Measurements from ENCODE around the gene UGCG.

Gene UGCG

DNA sequence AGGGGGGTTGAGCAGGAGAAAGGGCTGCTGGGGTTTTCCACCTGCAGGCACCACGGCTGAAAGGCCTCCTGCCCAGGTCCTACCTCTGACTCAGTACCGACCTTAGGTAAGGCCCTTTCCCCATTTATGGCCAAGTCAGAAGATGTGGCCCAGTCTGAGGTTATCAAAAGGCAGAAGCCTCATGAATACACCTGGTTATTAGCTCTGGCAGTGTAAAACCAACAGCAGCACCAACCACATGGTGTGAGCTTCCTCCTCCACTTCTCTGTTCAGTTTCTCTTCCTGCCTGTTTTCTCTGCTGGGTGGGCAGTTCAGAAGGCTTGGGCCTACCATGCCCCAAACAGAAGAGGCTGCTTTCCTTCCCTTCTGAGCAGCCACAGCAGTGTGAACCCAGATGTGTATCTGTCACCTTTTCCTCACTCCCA is 86.9 kb downstream of the UGCG start:
- Histone ChIP-seq H2BK5ac (ENCODE audit: low read length) (no peak overlapping the region), H3K56ac (ENCODE audit: low read length) (no peak overlapping the region), H2BK120ac (ENCODE audit: low read depth, low read length) (no peak overlapping the region), H3K4me2 (ENCODE audit: low read length) (no peak overlapping the region), H3K18ac (ENCODE audit: low read length) (no peak overlapping the region), H3K23ac (ENCODE audit: low read length) (no peak overlapping the region), H3K4me3 (ENCODE audit: low read length) (no peak overlapping the region), H3K27me3 (ENCODE audit: insufficient read depth, low read length, poor library complexity) (no peaks in the 10 kb centered on the region), H3K79me1 (ENCODE audit: low read length) (no peaks in the 10 kb centered on the region), H2BK15ac (replicated peaks; ENCODE audit: low read depth) (no peak overlapping the region), H3K9ac (ENCODE audit: low read length) (no peak overlapping the region), H4K5ac (ENCODE audit: low read length) (no peak overlapping the region), H4K8ac (ENCODE audit: low read depth, low read length) (no peak overlapping the region), H3K27ac (ENCODE audit: low read depth, low read length) (no peak overlapping the region), H3K79me2 (ENCODE audit: control insufficient read depth, insufficient read depth, low read length) (no peaks in the 10 kb centered on the region), H3K36me3 (ENCODE audit: control insufficient read depth, insufficient read depth, low read length) (no peaks in the 10 kb centered on the region), H3K4me1 (ENCODE audit: control insufficient read depth, low read depth, low read length) (peaks cover 3% of the 10 kb centered on the region), H3K4ac (ENCODE audit: low read depth, low read length) (no peak overlapping the region), H2AK5ac (ENCODE audit: low read length) (no peak overlapping the region)
- no peak for DNase-seq
- WGBS (ENCODE audit: extremely low coverage, insufficient coverage, low lambda C conversion rate): no CpG with 5 or more reads among the region's 2 CpGs

DNA sequence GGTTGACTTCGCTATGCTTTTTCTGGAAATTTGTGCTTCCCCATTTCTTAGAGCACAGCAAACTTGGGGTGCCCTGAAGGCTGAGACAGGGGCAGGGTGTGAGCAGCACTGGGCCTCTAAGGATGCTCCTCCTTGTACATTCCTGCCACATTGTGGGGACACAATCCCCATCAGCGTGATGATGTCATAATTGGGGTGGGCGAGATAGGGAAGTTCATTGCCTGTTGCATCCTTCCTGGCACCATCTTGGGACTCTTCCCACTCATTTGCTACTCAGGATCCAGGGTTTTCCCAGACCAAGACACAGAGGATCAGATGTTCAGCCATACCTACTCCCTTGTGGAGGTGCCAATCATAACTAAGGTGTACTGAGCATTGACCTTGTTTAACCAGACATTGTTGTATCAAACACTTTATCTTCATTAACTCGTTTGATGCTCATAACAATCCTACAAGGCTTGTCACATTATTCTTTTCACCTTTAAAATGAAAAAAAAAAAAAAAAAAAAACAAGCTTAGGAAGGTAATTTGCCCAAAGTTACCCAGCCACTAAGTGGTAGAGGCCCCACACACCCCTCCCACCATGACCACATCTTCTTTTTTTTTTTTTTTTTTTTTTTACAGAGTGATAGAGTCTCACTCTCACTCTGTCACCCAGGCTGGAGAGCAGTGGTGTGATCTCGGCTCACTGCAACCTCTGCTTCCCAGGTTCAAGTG is 87.6 kb downstream of the UGCG start:
- no CpG with 5 or more reads among the region's 5 CpGs for WGBS (ENCODE audit: extremely low coverage, insufficient coverage, low lambda C conversion rate)
- no peak overlapping the region for H4K8ac ChIP-seq (ENCODE audit: low read depth, low read length)
- no peak overlapping the region for H3K4me3 ChIP-seq (ENCODE audit: low read length)
- H3K4me2 ChIP-seq (ENCODE audit: low read length): no peak overlapping the region
- H3K23ac ChIP-seq (ENCODE audit: low read length): no peak overlapping the region
- H4K5ac ChIP-seq (ENCODE audit: low read length): no peak overlapping the region
- H3K4ac ChIP-seq (ENCODE audit: low read depth, low read length): no peak overlapping the region
- H3K9ac ChIP-seq (ENCODE audit: low read length): no peak overlapping the region
- H2BK120ac ChIP-seq (ENCODE audit: low read depth, low read length): no peak overlapping the region
- H3K18ac ChIP-seq (ENCODE audit: low read length): no peak overlapping the region
- H3K27ac ChIP-seq (ENCODE audit: low read depth, low read length): no peak overlapping the region
- DNase-seq: no peak
- H3K79me2 ChIP-seq (ENCODE audit: control insufficient read depth, insufficient read depth, low read length): no peaks in the 10 kb centered on the region
- H2BK15ac ChIP-seq (replicated peaks; ENCODE audit: low read depth): no peak overlapping the region
- no peak overlapping the region for H2AK5ac ChIP-seq (ENCODE audit: low read length)
- H3K27me3 ChIP-seq (ENCODE audit: insufficient read depth, low read length, poor library complexity): no peaks in the 10 kb centered on the region
- H2BK5ac ChIP-seq (ENCODE audit: low read length): no peak overlapping the region
- peaks cover 3% of the 10 kb centered on the region for H3K4me1 ChIP-seq (ENCODE audit: control insufficient read depth, low read depth, low read length)
- H3K36me3 ChIP-seq (ENCODE audit: control insufficient read depth, insufficient read depth, low read length): no peaks in the 10 kb centered on the region
- H3K56ac ChIP-seq (ENCODE audit: low read length): no peak overlapping the region
- no peaks in the 10 kb centered on the region for H3K79me1 ChIP-seq (ENCODE audit: low read length)

Small RNAs within 50 kb of the gene (small RNA-seq; reads per million reads assigned to genes)
- gene MIR4668 (ENCODE audit: insufficient read depth): 0.90 reads per million

All from mesendoderm (in vitro differentiated cells).